GM12875 (cell line): ENCODE data around the gene NUDT14.

ENCODE experiments used
- H3K4me3 ChIP-seq: one replicate; pipeline ENCODE4 v1.5.1; 2011; ENCODE audit warnings: low read depth, low read length, control low read depth
- CTCF ChIP-seq: IDR thresholded peaks from 2 replicates; pipeline ENCODE4 v1.5.1; 2011; ENCODE audit warnings: low read depth, mild to moderate bottlenecking, control low read depth, inconsistent platforms, low read length, moderate library complexity, borderline replicate concordance; ENCODE audit not compliant: insufficient read depth

The NUDT14 gene

GRCh38 chr14:105136401-105137322, 44.5 kb downstream of the NUDT14 start:
- no peak for TF ChIP-seq CTCF
- H3K4me3 ChIP-seq, result no peak overlapping the region

GRCh38 chr14:105135700-105136395, 45.3 kb downstream of the NUDT14 start:
- H3K4me3 ChIP-seq, result no peak overlapping the region
- TF ChIP-seq CTCF, result no peak

GRCh38 chr14:105132921-105133654, 48.0 kb downstream of the NUDT14 start:
- H3K4me3 ChIP-seq, result no peak overlapping the region
- TF ChIP-seq CTCF, result no peak

- no peak overlapping the region for H3K4me3 ChIP-seq
- TF ChIP-seq CTCF, result no peak
Measured at GRCh38 chr14:105131241-105131640, 49.9 kb downstream of the NUDT14 start.

DNA sequence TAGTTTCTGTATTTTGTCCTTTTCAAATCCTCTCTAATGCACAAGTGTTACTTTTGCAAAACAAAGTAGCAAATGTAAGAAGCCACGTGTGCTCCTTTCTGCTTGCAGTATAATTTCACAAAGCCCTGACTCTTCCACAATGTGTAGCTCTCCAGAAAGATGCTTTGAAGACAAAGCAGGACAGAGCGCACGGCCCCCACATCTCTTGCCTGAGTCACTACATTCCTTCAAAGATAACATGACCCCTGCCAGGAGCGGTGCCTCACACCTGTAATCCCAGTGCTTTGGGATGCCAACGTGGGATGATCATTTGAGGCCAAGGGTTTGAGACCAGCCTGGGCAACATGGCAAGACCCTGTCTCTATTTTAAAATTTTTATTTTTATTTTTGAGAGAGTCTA, 53.1 kb downstream of the NUDT14 start:
- no peak for TF ChIP-seq CTCF
- no peak overlapping the region for H3K4me3 ChIP-seq

GRCh38 chr14:105126981-105127329, 54.2 kb downstream of the NUDT14 start:
- H3K4me3 ChIP-seq, result no peak overlapping the region
- no peak for TF ChIP-seq CTCF
